SK-N-SH treated with all-trans-retinoic acid at 6 μM for 48 hours (cell line): ENCODE measurements around the gene AMD1.

Source experiments
- ARNTL ChIP-seq: fragments of 450-650 bp; formaldehyde crosslinking; IDR thresholded peaks from 2 replicates; pipeline ENCODE4 v1.5.0; 2020; ENCODE audit warnings: low read depth, mild to moderate bottlenecking, moderate library complexity, borderline replicate concordance
- BACH2 ChIP-seq: fragments of 250-450 bp; sonication (Bioruptor Pico); IDR thresholded peaks from 2 replicates; pipeline ENCODE4 v1.9.0; 2021; ENCODE audit warnings: mild to moderate bottlenecking, borderline replicate concordance
- CREB5 ChIP-seq: fragments of 250-450 bp; sonication (Bioruptor Pico); IDR thresholded peaks from 2 replicates; pipeline ENCODE4 v1.5.1; 2020; ENCODE audit warnings: low read depth, mild to moderate bottlenecking, moderate library complexity
- GLIS3 ChIP-seq: fragments of 250-450 bp; sonication (Bioruptor Pico); IDR thresholded peaks from 2 replicates; pipeline ENCODE4 v1.5.0; 2020; ENCODE audit warnings: mild to moderate bottlenecking, moderate library complexity
- PATZ1 ChIP-seq: fragments of 250-450 bp; sonication (Bioruptor Pico); IDR thresholded peaks from 2 replicates; pipeline ENCODE4 v1.8.0; 2020; ENCODE audit warnings: mild to moderate bottlenecking, moderate library complexity, borderline replicate concordance
- POU6F1 ChIP-seq: fragments of 250-450 bp; sonication (Bioruptor Pico); IDR thresholded peaks from 2 replicates; pipeline ENCODE4 v1.8.0; 2021; ENCODE audit warnings: low read depth, mild to moderate bottlenecking, moderate library complexity, borderline replicate concordance
- PPARA ChIP-seq: fragments of 250-450 bp; sonication (Bioruptor Pico); IDR thresholded peaks from 2 replicates; pipeline ENCODE4 v1.5.0; 2020; ENCODE audit warnings: mild to moderate bottlenecking, borderline replicate concordance
- RARB ChIP-seq: fragments of 250-450 bp; sonication (Bioruptor Pico); IDR thresholded peaks from 2 replicates; pipeline ENCODE4 v1.8.0; 2021; ENCODE audit warnings: mild to moderate bottlenecking, moderate library complexity
- TCF4 ChIP-seq: fragments of 250-450 bp; sonication (Bioruptor Pico); IDR thresholded peaks from 2 replicates; pipeline ENCODE4 v1.8.0; 2021; ENCODE audit warnings: mild to moderate bottlenecking, moderate library complexity, borderline replicate concordance
- ZFP3 ChIP-seq: fragments of 250-450 bp; sonication (Bioruptor Pico); IDR thresholded peaks from 2 replicates; pipeline ENCODE4 v1.5.0; 2020; ENCODE audit warnings: mild to moderate bottlenecking, moderate library complexity
- ZFP30 ChIP-seq: fragments of 450-650 bp; formaldehyde crosslinking; IDR thresholded peaks from 2 replicates; pipeline ENCODE4 v1.5.0; 2022; ENCODE audit warnings: mild to moderate bottlenecking, moderate library complexity
- ZNF70 ChIP-seq: fragments of 450-650 bp; formaldehyde crosslinking; IDR thresholded peaks from 2 replicates; pipeline ENCODE4 v1.5.0; 2020; ENCODE audit warnings: mild to moderate bottlenecking, moderate library complexity
- ZNF8 ChIP-seq: fragments of 450-650 bp; formaldehyde crosslinking; IDR thresholded peaks from 2 replicates; pipeline ENCODE4 v1.5.0; 2020; ENCODE audit warnings: mild to moderate bottlenecking, moderate library complexity
- TF ChIP-seq, protein P1 (sequence below): fragments of 250-450 bp; sonication (Bioruptor Pico); IDR thresholded peaks from 2 replicates; pipeline ENCODE4 v1.5.0; 2020; ENCODE audit warnings: mild to moderate bottlenecking, moderate library complexity

DNA sequence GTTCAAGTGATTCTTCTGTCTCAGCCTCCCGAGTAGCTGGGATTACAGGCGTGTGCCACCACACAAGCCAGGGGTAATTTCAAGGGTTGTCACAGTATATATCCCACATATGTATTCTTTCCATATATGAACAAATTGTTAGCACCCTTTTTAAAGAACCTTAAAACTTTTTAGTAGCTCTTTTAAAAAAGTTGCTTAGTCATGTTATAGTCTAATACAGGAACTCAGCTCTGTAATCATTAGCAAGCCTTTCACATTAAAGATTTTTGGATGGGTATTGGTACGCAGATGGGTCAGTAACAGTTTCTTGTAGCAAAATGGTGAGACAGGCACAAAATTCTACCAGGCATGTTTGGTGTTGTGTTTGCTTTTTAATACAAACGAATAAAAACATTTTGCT, 10.9 kb downstream of the AMD1 start:
- TF ChIP-seq ZFP30 (CRISPR knock-in tag): no peak
- no peak for TF ChIP-seq PATZ1 (CRISPR knock-in tag)
- no peak for TF ChIP-seq ZFP3 (CRISPR knock-in tag)
- TF ChIP-seq, protein P1, sequence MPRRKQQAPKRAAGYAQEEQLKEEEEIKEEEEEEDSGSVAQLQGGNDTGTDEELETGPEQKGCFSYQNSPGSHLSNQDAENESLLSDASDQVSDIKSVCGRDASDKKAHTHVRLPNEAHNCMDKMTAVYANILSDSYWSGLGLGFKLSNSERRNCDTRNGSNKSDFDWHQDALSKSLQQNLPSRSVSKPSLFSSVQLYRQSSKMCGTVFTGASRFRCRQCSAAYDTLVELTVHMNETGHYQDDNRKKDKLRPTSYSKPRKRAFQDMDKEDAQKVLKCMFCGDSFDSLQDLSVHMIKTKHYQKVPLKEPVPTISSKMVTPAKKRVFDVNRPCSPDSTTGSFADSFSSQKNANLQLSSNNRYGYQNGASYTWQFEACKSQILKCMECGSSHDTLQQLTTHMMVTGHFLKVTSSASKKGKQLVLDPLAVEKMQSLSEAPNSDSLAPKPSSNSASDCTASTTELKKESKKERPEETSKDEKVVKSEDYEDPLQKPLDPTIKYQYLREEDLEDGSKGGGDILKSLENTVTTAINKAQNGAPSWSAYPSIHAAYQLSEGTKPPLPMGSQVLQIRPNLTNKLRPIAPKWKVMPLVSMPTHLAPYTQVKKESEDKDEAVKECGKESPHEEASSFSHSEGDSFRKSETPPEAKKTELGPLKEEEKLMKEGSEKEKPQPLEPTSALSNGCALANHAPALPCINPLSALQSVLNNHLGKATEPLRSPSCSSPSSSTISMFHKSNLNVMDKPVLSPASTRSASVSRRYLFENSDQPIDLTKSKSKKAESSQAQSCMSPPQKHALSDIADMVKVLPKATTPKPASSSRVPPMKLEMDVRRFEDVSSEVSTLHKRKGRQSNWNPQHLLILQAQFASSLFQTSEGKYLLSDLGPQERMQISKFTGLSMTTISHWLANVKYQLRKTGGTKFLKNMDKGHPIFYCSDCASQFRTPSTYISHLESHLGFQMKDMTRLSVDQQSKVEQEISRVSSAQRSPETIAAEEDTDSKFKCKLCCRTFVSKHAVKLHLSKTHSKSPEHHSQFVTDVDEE (CRISPR knock-in tag): no peak
- TF ChIP-seq ARNTL (CRISPR knock-in tag): no peak
- TF ChIP-seq ZNF70: no peak
- TF ChIP-seq POU6F1 (CRISPR knock-in tag): no peak
- no peak for TF ChIP-seq PPARA (CRISPR knock-in tag)
- no peak for TF ChIP-seq ZNF8 (CRISPR knock-in tag)
- no peak for TF ChIP-seq BACH2 (CRISPR knock-in tag)
- TF ChIP-seq TCF4 (CRISPR knock-in tag): no peak
- TF ChIP-seq RARB: no peak
- TF ChIP-seq GLIS3 (CRISPR knock-in tag): no peak
- no peak for TF ChIP-seq CREB5
